ENCODE results near the gene RAD21L1. TPM values are rescaled to one million over a fixed set of nuclear protein-coding genes. Genes with fewer than 3 reads are reported as not detected.

The RAD21L1 gene
- total and polyA plus RNA-seq, 2 experiments from 2014 or later, result not detected

- H3K9me2 ChIP-seq (replicated peaks; ENCODE audit: insufficient read depth), result no peaks in the 10 kb centered on the region
- H4K20me1 ChIP-seq (ENCODE audit: insufficient read depth, poor library complexity, severe bottlenecking), result no peaks in the 10 kb centered on the region
- no peak overlapping the region for H3K27ac ChIP-seq
- DNase-seq (ENCODE audit: low spot score), result no peak
- no peaks in the 10 kb centered on the region for H3K9me3 ChIP-seq (ENCODE audit: low read depth)
- no peak overlapping the region for H2AFZ ChIP-seq
- no peak overlapping the region for H3K4me3 ChIP-seq
- H3K36me3 ChIP-seq (replicated peaks; ENCODE audit: insufficient read depth, low read depth), result no peaks in the 10 kb centered on the region
- H3K79me2 ChIP-seq, result no peaks in the 10 kb centered on the region
- H3K4me2 ChIP-seq, result no peak overlapping the region
- TF ChIP-seq CTCF (IDR thresholded peaks at IDR 0.05; ENCODE audit: poor library complexity) (no peak), EZH2phosphoT487 (IDR thresholded peaks at IDR 0.05; ENCODE audit: low read depth, severe bottlenecking, unreplicated experiment) (no peak), EZH2 (IDR thresholded peaks at IDR 0.05; ENCODE audit: borderline replicate concordance) (no peak)
- H3K4me1 ChIP-seq (ENCODE audit: insufficient read depth), result peaks cover 7% of the 10 kb centered on the region
- 93% methylated on average over 8 of the region's 8 CpGs for WGBS (ENCODE audit: low lambda C conversion rate, missing lambda C conversion rate)
- no peaks in the 10 kb centered on the region for H3K27me3 ChIP-seq
Measured at GRCh38 chr20:1269235-1269634, 43.4 kb downstream of the RAD21L1 start.

GRCh38 chr20:1269850-1270249 is 44.0 kb downstream of the RAD21L1 start:
- 100% methylated on average over 3 of the region's 3 CpGs for WGBS (ENCODE audit: low lambda C conversion rate, missing lambda C conversion rate)
- Histone ChIP-seq H4K20me1 (ENCODE audit: insufficient read depth, poor library complexity, severe bottlenecking) (no peaks in the 10 kb centered on the region), H3K4me2 (no peak overlapping the region), H3K4me1 (ENCODE audit: insufficient read depth) (peaks cover 7% of the 10 kb centered on the region), H3K79me2 (no peaks in the 10 kb centered on the region), H3K9me2 (replicated peaks; ENCODE audit: insufficient read depth) (no peaks in the 10 kb centered on the region), H3K9me3 (ENCODE audit: low read depth) (no peaks in the 10 kb centered on the region), H3K27ac (no peak overlapping the region), H3K4me3 (no peak overlapping the region), H3K27me3 (no peaks in the 10 kb centered on the region), H2AFZ (no peak overlapping the region), H3K36me3 (replicated peaks; ENCODE audit: insufficient read depth, low read depth) (no peaks in the 10 kb centered on the region)
- TF ChIP-seq EZH2 (IDR thresholded peaks at IDR 0.05; ENCODE audit: borderline replicate concordance), result no peak
- no peak for TF ChIP-seq EZH2phosphoT487 (IDR thresholded peaks at IDR 0.05; ENCODE audit: low read depth, severe bottlenecking, unreplicated experiment)
- TF ChIP-seq CTCF (IDR thresholded peaks at IDR 0.05; ENCODE audit: poor library complexity), result no peak
- DNase-seq (ENCODE audit: low spot score), result no peak

- Histone ChIP-seq H4K20me1 (ENCODE audit: insufficient read depth, poor library complexity, severe bottlenecking) (no peaks in the 10 kb centered on the region), H3K79me2 (no peaks in the 10 kb centered on the region), H3K36me3 (replicated peaks; ENCODE audit: insufficient read depth, low read depth) (no peaks in the 10 kb centered on the region), H3K9me2 (replicated peaks; ENCODE audit: insufficient read depth) (no peaks in the 10 kb centered on the region), H2AFZ (no peak overlapping the region), H3K4me3 (no peak overlapping the region), H3K27me3 (no peaks in the 10 kb centered on the region), H3K4me2 (no peak overlapping the region), H3K4me1 (ENCODE audit: insufficient read depth) (no peaks in the 10 kb centered on the region), H3K9me3 (ENCODE audit: low read depth) (no peaks in the 10 kb centered on the region), H3K27ac (no peak overlapping the region)
- no peak for DNase-seq (ENCODE audit: low spot score)
- TF ChIP-seq EZH2 (IDR thresholded peaks at IDR 0.05; ENCODE audit: borderline replicate concordance) (no peak), CTCF (IDR thresholded peaks at IDR 0.05; ENCODE audit: poor library complexity) (no peak), EZH2phosphoT487 (IDR thresholded peaks at IDR 0.05; ENCODE audit: low read depth, severe bottlenecking, unreplicated experiment) (no peak)
- 86% methylated on average over 6 of the region's 6 CpGs for WGBS (ENCODE audit: low lambda C conversion rate, missing lambda C conversion rate)
Measured at GRCh38 chr20:1272368-1273100, 46.7 kb downstream of the RAD21L1 start.
